ENCODE measurements around the gene WNK1. TPM values are rescaled to one million over a fixed set of nuclear protein-coding genes. Genes with fewer than 3 reads are reported as not detected.
"Not testable (repeated sequence)": the region's sequence is repeated elsewhere in the genome, so short reads cannot be mapped to it uniquely, and the experiment has no call there.

WNK1 gene
- total RNA-seq, 1 donor from 2014 or later = 248 TPM

- H3K4me1 Mint-ChIP-seq (ENCODE audit: low read depth) = peaks cover 9% of the 10 kb centered on the region
- TF ChIP-seq CTCF (IDR thresholded peaks at IDR 0.05; ENCODE audit: unreplicated experiment) = no peak
- no peak for DNase-seq (ENCODE audit: low spot score, unreplicated experiment)
- no peaks in the 10 kb centered on the region for H3K27me3 Mint-ChIP-seq
- no peak overlapping the region for H3K4me3 Mint-ChIP-seq (ENCODE audit: low read depth)
- no peaks in the 10 kb centered on the region for H3K36me3 Mint-ChIP-seq (ENCODE audit: insufficient read depth)
- H3K9me3 Mint-ChIP-seq (ENCODE audit: low read depth) = no peaks in the 10 kb centered on the region
- peak overlapping the region; percentile 47 for H3K27ac Mint-ChIP-seq
Measured at GRCh38 chr12:807041-807735, 54.8 kb downstream of the WNK1 start.

GRCh38 chr12:810116-810515, 57.7 kb downstream of the WNK1 start:
- TF ChIP-seq CTCF (IDR thresholded peaks at IDR 0.05; ENCODE audit: unreplicated experiment) = no peak
- Mint-ChIP-seq H3K27ac (no peak overlapping the region), H3K4me1 (ENCODE audit: low read depth) (peaks cover 10% of the 10 kb centered on the region), H3K9me3 (ENCODE audit: low read depth) (no peaks in the 10 kb centered on the region), H3K27me3 (no peaks in the 10 kb centered on the region), H3K4me3 (ENCODE audit: low read depth) (no peak overlapping the region), H3K36me3 (ENCODE audit: insufficient read depth) (peaks cover 12% of the 10 kb centered on the region)
- no peak for DNase-seq (ENCODE audit: low spot score, unreplicated experiment)

GRCh38 chr12:810671-811415, 58.5 kb downstream of the WNK1 start:
- no peak for TF ChIP-seq CTCF (IDR thresholded peaks at IDR 0.05; ENCODE audit: unreplicated experiment)
- H3K4me3 Mint-ChIP-seq (ENCODE audit: low read depth) = no peak overlapping the region
- no peaks in the 10 kb centered on the region for H3K9me3 Mint-ChIP-seq (ENCODE audit: low read depth)
- peaks cover 9% of the 10 kb centered on the region for H3K4me1 Mint-ChIP-seq (ENCODE audit: low read depth)
- no peak for DNase-seq (ENCODE audit: low spot score, unreplicated experiment)
- H3K27ac Mint-ChIP-seq = no peak overlapping the region
- H3K27me3 Mint-ChIP-seq = no peaks in the 10 kb centered on the region
- H3K36me3 Mint-ChIP-seq (ENCODE audit: insufficient read depth) = peaks cover 12% of the 10 kb centered on the region

GRCh38 chr12:812950-813349, 60.6 kb downstream of the WNK1 start:
- no peak overlapping the region for H3K27ac Mint-ChIP-seq
- TF ChIP-seq CTCF (IDR thresholded peaks at IDR 0.05; ENCODE audit: unreplicated experiment) = no peak
- H3K4me1 Mint-ChIP-seq (ENCODE audit: low read depth) = peaks cover 3% of the 10 kb centered on the region
- no peak overlapping the region for H3K4me3 Mint-ChIP-seq (ENCODE audit: low read depth)
- no peak for DNase-seq (ENCODE audit: low spot score, unreplicated experiment)
- H3K36me3 Mint-ChIP-seq (ENCODE audit: insufficient read depth) = peaks cover 18% of the 10 kb centered on the region
- no peaks in the 10 kb centered on the region for H3K9me3 Mint-ChIP-seq (ENCODE audit: low read depth)
- no peaks in the 10 kb centered on the region for H3K27me3 Mint-ChIP-seq

- H3K4me1 Mint-ChIP-seq (ENCODE audit: low read depth); H3K4me3 Mint-ChIP-seq (ENCODE audit: low read depth); DNase-seq (ENCODE audit: low spot score, unreplicated experiment); H3K27ac Mint-ChIP-seq; H3K27me3 Mint-ChIP-seq; H3K9me3 Mint-ChIP-seq (ENCODE audit: low read depth): not testable (repeated sequence)
- H3K36me3 Mint-ChIP-seq (ENCODE audit: insufficient read depth) = peaks cover 32% of the 10 kb centered on the region
Measured at GRCh38 chr12:817456-817855, 65.1 kb downstream of the WNK1 start.

All from progenitor cell of endocrine pancreas (in vitro differentiated cells).